HG03521 (cell line): Measurements from ENCODE around the gene MAN1C1.

Source experiments
- ATAC-seq: cut with Tn5 transposase; IDR thresholded peaks from one replicate; pipeline ENCODE4 v1.9.1; 2021; ENCODE audit warnings: mild to moderate bottlenecking, moderate library complexity; ENCODE audit not compliant: unreplicated experiment

Gene MAN1C1

DNA sequence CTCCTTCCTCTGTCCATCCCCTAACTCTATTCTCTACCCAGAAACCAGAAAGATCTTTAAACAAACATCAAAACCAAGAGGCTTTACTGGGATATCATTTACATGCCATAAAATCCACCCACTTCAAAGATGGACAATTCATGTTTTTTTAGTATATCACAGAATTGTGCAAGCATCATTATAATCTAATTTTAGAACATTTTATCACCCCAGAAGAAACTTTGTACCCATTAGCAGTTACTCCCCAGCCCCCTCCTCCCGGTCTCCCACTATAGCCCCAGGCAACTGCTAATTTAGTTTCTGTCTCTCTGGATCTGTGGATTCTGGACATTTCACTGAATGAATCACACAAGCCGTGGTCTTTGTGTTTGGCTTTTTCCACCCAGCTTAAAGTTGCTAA is 178.6 kb downstream of the MAN1C1 start:
- no peak for ATAC-seq

DNA sequence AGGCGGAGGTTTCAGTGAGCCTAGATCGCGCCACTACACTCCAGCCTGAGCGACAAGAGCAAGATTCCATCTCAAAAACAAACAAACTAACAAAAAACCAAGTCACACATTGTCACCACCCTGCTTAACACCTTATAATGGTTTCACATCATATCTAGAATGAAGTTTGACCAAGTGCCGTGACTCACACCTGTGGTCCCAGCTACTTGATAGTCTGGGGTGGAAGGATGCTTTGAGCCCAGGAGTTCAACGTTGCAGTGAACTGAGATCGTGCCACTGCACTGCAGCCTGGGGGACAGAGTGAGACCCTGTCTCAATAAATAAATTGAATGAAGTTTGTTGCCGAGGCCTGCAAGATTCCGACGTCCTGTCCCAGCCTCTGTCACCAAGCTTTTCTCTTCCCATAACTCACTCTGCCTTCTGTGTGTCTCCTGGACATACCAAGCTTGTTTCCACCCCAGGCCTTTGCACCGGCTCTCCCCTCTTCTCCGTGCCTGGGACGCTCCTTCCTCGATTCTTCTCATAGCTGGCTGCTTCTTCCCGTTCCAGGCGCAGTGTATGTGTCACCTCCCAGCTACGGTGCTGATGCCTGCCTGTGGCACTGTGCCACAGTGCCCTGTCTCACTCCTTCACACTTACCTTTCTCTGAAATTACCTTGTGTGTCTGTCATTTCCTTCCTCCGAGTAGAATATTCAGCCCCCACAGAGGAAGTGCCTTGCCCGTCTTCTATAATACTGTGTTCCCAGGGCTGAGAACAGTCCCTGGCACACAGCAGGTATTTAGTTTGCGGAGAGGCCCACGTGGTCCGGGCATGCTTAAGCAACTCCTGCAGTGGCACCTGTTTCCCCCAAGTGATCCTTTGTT is 179.6 kb downstream of the MAN1C1 start:
- ATAC-seq, result no peak

DNA sequence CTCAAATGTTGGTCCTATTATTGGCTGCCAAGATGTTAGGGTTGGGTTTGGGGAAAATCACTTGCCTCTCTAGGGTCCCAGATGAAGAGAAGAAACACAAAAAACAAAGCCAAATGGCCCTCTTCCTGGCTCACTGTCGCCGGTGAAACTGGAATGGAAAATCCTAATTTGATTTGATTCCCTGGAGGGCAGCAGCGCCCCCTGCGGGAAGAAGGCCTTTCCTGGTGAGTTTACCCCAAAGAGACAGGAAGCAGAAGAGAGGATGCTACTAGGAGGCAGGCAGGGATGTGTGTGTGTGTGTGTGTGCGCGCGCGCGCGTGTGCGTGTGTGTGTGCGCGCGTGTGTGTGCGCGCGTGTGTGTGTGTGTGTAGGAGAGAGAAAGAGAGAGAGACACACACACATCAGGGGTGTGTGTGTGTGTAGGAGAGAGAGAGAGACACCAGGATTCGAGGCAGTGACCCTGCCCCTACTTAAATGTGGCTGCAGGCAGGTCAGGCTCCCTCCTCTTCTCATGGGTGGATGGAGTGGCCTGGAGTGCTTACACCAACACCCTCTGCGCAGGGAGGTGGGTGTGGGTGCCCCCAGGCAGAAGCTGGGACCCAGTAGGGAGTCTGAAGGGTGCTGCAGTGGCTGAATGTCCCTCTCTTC is 180.3 kb downstream of the MAN1C1 start:
- no peak for ATAC-seq

GRCh38 chr1:25797939-25798338 is 181.3 kb downstream of the MAN1C1 start:
- no peak for ATAC-seq

- no peak for ATAC-seq
Measured at GRCh38 chr1:25798666-25799351, 182.2 kb downstream of the MAN1C1 start.

GRCh38 chr1:25799352-25799934 is 182.9 kb downstream of the MAN1C1 start:
- ATAC-seq, result no peak

DNA sequence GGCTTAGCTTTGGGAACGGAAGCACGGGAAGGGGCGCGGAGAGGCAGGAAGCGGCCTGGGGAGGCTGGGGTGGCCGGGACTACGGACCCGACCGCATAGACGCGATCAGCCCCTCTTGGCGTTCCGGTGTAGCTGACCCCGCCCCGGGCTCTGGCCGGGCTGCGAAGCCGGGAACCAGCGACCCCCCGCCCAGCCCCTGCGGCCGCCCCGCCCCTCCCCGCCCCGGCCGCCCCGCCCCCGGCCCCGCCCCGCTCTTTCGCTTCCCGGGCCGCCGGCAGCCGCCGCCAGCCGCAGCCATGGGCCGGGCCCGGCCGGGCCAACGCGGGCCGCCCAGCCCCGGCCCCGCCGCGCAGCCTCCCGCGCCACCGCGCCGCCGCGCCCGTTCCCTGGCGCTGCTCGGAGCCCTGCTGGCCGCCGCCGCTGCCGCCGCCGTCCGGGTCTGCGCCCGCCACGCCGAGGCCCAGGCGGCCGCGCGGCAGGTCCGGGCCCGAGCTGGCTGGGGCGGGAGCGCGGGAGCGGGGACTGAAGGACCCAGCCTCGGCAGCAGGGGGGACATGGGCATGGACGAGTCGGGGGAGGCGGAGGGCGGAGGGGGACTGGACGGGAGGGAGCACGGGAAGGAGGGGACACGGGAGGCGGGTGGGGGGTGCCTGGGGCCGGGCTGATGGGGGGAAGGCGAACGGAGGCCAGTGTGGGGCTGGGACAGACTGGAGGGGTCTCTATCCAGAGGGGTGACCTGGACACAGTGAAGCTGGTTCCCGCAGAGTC is 183.5 kb downstream of the MAN1C1 start, which contains the start of gene SELENON:
Gene SELENON (plus strand): TSS at position 259 of the 768 bp plus-strand sequence. CDS start 38 bp downstream, at position 297.
- ATAC-seq, result no peak

DNA sequence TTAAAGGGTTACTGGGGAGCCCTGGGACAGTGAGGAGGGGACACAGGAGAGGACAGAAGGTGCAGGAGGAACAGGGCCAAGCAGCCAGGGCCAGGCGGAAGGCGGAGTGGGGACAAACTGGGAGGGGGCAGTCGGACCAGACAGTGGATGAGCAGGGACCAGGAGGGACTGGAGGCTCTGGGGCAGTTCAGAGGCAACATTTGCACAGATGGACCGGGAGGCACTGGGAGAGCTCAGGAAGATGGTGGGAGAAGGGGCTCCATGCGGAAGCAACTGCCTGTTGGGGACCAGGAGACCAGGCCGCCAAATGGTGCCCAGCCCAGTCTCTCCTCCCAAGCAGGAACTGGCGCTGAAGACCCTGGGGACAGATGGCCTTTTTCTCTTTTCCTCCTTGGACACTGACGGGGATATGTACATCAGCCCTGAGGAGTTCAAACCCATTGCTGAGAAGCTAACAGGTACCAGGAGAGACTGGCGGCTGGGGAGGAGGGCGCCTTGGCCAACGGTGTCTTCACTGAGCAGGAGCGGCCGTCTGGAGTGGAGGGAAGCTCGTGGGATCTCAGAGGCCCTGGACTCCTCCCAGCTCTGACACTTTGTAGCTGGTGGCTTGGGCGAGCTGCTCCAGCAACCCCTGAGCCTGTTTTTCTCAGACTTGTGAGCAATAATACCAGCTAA is 184.2 kb downstream of the MAN1C1 start:
- ATAC-seq, result no peak

DNA sequence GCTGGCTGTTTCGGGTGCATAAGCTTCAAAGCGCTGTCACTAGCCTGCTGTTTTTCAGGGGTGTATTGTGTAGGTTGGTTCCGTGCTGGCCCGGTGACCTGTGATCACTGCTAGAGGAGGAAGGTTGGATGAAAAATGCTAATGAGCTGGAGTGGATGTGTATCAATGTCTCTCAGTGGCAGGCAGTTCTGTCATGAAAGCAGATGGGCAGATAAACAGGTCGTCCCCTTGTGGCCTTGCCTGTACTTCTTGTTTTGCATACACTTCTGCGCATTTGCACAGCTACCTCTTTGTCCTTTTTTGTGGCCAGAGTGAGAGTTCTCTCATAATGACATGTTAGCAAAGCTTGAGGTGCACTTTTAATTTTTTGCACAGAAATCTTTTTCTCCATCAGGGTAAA is 186.3 kb downstream of the MAN1C1 start:
- ATAC-seq, result peak; percentile 52

GRCh38 chr1:25803368-25803767 is 186.8 kb downstream of the MAN1C1 start:
- no peak for ATAC-seq

- no peak for ATAC-seq
Measured at GRCh38 chr1:25804244-25804963, 187.8 kb downstream of the MAN1C1 start.

- ATAC-seq, result no peak
Measured at GRCh38 chr1:25804964-25805862, 188.6 kb downstream of the MAN1C1 start.

GRCh38 chr1:25805863-25806225 is 189.3 kb downstream of the MAN1C1 start:
- ATAC-seq, result no peak

- ATAC-seq, result no peak
Measured at GRCh38 chr1:25806418-25806817, 189.8 kb downstream of the MAN1C1 start.

DNA sequence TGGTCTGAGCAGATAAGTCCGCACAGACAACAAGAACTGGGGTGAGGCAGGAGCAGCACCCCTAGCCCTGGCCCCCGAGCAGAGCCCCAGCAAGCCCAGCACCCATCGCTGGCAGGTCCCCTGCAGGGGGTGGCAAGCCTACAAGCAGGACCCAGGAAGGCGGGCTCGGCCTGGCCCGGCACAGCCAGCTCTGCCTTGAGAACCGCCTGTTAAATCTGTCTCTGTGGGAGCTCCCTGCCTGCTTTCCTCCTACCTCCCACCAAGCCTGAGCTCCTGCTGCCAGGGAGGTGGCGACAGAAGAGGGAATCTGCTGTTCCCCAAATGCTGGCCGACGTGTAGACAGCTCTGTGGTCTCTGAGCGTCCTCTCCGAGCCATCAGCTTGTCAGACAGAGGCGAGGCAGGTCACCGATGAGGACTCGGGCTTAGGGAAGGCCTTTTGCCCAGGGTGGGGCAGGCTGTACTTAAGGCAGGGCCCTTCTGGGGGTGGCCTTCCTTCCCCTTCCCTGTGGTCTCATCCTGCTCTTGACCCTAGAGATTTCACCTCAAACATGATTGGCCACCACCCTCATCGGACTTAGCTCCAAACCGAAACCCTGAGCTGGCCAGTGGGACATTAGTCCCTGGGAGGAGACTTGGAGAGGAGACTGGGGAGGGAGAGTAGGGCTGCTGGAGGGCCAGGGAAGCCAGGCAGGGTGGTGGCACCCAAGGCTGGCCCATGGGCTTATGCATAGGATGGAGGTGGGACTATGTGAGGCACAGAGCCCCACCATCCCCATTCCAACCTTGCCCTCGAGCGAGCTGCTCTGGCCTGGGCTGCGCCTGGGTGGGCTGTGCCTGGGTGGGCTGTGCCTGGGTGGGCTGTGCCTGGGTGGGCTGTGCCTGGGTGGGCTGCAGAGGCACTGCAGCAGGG is 191.1 kb downstream of the MAN1C1 start:
- no peak for ATAC-seq

GRCh38 chr1:25808481-25809244 is 192.1 kb downstream of the MAN1C1 start:
- no peak for ATAC-seq
